ENCODE data around the gene TMCC3. TPM values are rescaled to one million over a fixed set of nuclear protein-coding genes. Genes with fewer than 3 reads are reported as not detected.
"Not testable (repeated sequence)": the region's sequence is repeated elsewhere in the genome, so short reads cannot be mapped to it uniquely, and the experiment has no call there.

TMCC3 gene
- total and polyA plus RNA-seq, 4 donors: 0.81 to 2.3 (median 1.5) TPM

- no peaks in the 10 kb centered on the region for H3K9me3 ChIP-seq (ENCODE audit: control insufficient read depth in 4 of 4, low read length in 3 of 4)
- H3K4me1 ChIP-seq (ENCODE audit: control insufficient read depth in 4 of 4, insufficient read depth in 4 of 4, low read length in 3 of 4): no peaks in the 10 kb centered on the region
- no peak overlapping the region for H3K4me3 ChIP-seq (ENCODE audit: low read depth in 1 of 3, low read length in 3 of 3)
- no peak overlapping the region for H3K9ac ChIP-seq (ENCODE audit: low read depth in 1 of 2, low read length in 2 of 2)
- no peaks in the 10 kb centered on the region for H3K36me3 ChIP-seq (ENCODE audit: control insufficient read depth in 4 of 4, insufficient read depth in 3 of 4, low read depth in 1 of 4, low read length in 3 of 4)
- 64% methylated on average over 5 of the region's 5 CpGs for WGBS
- TF ChIP-seq FOXA2 (IDR thresholded peaks at IDR 0.05): no peak
- TF ChIP-seq TAF1 (conservative IDR thresholded peaks at IDR 0.05): no peak
- no peak for TF ChIP-seq GABPA (IDR thresholded peaks at IDR 0.05 in 1 of 2, conservative IDR thresholded peaks at IDR 0.05 in 1 of 2)
- TF ChIP-seq JUND (IDR thresholded peaks at IDR 0.05): no peak
- TF ChIP-seq FOXA1 (IDR thresholded peaks at IDR 0.05): no peak
- no peak for TF ChIP-seq NR2F2 (IDR thresholded peaks at IDR 0.05)
- TF ChIP-seq, protein P1, sequence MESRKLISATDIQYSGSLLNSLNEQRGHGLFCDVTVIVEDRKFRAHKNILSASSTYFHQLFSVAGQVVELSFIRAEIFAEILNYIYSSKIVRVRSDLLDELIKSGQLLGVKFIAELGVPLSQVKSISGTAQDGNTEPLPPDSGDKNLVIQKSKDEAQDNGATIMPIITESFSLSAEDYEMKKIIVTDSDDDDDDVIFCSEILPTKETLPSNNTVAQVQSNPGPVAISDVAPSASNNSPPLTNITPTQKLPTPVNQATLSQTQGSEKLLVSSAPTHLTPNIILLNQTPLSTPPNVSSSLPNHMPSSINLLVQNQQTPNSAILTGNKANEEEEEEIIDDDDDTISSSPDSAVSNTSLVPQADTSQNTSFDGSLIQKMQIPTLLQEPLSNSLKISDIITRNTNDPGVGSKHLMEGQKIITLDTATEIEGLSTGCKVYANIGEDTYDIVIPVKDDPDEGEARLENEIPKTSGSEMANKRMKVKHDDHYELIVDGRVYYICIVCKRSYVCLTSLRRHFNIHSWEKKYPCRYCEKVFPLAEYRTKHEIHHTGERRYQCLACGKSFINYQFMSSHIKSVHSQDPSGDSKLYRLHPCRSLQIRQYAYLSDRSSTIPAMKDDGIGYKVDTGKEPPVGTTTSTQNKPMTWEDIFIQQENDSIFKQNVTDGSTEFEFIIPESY (IDR thresholded peaks at IDR 0.05): no peak
- no peak for TF ChIP-seq YY1 (IDR thresholded peaks at IDR 0.05)
- H3K27me3 ChIP-seq (ENCODE audit: control insufficient read depth in 4 of 4, insufficient read depth in 4 of 4, low read length in 3 of 4): no peaks in the 10 kb centered on the region
- no peak overlapping the region for H3K27ac ChIP-seq (ENCODE audit: low read depth in 1 of 2, low read length in 2 of 2)
- DNase-seq (ENCODE audit: low spot score): no peak
Observed at GRCh38 chr12:94609917-94610443, 40.4 kb downstream of the TMCC3 start.

- not testable (repeated sequence) for H3K27me3 ChIP-seq (ENCODE audit: control insufficient read depth in 4 of 4, insufficient read depth in 4 of 4, low read length in 3 of 4); DNase-seq (ENCODE audit: low spot score); H3K36me3 ChIP-seq (ENCODE audit: control insufficient read depth in 4 of 4, insufficient read depth in 3 of 4, low read depth in 1 of 4, low read length in 3 of 4); H3K27ac ChIP-seq (ENCODE audit: low read depth in 1 of 2, low read length in 2 of 2); H3K4me3 ChIP-seq (ENCODE audit: low read depth in 1 of 3, low read length in 3 of 3); H3K9me3 ChIP-seq (ENCODE audit: control insufficient read depth in 4 of 4, low read length in 3 of 4); H3K4me1 ChIP-seq (ENCODE audit: control insufficient read depth in 4 of 4, insufficient read depth in 4 of 4, low read length in 3 of 4); H3K9ac ChIP-seq (ENCODE audit: low read depth in 1 of 2, low read length in 2 of 2)
- 89% methylated on average over 6 of the region's 6 CpGs for WGBS
Observed at GRCh38 chr12:94606810-94607209, 43.5 kb downstream of the TMCC3 start.

DNA sequence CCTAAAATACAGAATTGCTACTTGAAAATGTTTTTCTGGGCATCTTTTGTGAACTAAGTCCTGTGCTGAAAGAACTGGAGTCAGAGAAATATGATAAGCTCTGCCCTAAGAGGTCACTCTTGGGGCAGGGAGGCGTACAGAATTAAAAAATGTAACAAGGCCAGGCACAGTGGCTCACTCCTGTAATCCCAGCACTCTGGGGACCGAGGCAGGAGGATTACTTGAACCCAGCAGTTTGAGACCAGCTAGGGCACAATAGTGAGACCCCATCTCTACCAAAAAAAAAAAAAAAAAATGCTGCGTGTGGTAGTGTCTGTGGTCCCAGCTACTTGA, 46.0 kb downstream of the TMCC3 start:
- no peak for TF ChIP-seq TAF1 (conservative IDR thresholded peaks at IDR 0.05)
- no peak for TF ChIP-seq SP1 (IDR thresholded peaks at IDR 0.05)
- no peak for TF ChIP-seq EGR1 (IDR thresholded peaks at IDR 0.05; ENCODE audit: low read depth in 2 of 2)
- no peak for TF ChIP-seq RAD21 (IDR thresholded peaks at IDR 0.05)
- no peak for TF ChIP-seq FOXA1 (IDR thresholded peaks at IDR 0.05)
- no peak overlapping the region for H3K4me3 ChIP-seq (ENCODE audit: low read depth in 1 of 3, low read length in 3 of 3)
- no peaks in the 10 kb centered on the region for H3K9me3 ChIP-seq (ENCODE audit: control insufficient read depth in 4 of 4, low read length in 3 of 4)
- H3K27ac ChIP-seq (ENCODE audit: low read depth in 1 of 2, low read length in 2 of 2): no peak overlapping the region
- no peak for DNase-seq (ENCODE audit: low spot score)
- 66% methylated on average over 3 of the region's 3 CpGs for WGBS
- no peaks in the 10 kb centered on the region for H3K36me3 ChIP-seq (ENCODE audit: control insufficient read depth in 4 of 4, insufficient read depth in 3 of 4, low read depth in 1 of 4, low read length in 3 of 4)
- H3K27me3 ChIP-seq (ENCODE audit: control insufficient read depth in 4 of 4, insufficient read depth in 4 of 4, low read length in 3 of 4): no peaks in the 10 kb centered on the region
- peaks cover 0 to 2% (median 0%) of the 10 kb centered on the region in 4 donors for H3K4me1 ChIP-seq (ENCODE audit: control insufficient read depth in 4 of 4, insufficient read depth in 4 of 4, low read length in 3 of 4)
- H3K9ac ChIP-seq (ENCODE audit: low read depth in 1 of 2, low read length in 2 of 2): no peak overlapping the region

DNA sequence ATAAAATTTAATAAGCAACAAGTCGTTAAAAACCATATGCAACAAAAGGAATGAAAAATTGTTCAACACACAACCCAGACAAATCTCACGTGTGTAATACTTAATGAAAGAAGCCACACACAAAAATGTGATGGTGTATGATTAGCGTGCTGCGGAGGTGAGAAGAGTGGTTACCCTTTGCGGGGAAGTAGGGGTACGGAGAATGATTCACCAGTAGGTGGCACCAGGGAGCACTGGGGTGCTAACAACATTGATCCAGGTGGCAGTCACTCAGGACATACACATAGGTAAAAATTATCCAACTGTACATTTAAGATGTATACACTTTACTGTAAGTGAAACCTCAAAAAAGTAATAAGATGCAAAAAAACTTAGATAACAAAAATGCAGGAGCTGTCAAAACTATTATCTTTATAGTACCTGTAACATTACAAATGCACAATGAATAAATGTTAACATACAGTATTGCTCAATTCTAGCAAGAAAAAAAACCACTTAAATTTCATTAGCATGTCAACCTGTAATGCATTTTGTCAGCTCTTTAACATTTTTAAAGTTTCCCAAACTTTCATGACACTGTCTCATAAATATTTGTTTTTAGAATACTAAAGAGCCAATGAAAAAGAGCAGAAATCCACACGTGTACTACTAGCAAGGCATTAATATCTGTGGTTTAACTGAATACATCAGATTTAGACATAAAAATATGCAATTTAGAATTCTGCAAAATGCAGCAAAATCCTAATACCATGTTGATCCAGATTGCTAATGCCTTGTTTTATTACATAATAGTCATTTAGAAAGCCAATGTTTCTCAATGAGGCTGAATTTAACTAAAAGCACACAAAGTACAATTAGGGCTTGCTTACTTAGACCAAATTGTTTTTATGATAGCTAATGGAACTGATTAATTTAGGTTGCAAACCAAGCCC, 46.7 kb downstream of the TMCC3 start:
- Histone ChIP-seq H3K4me1 (ENCODE audit: control insufficient read depth in 4 of 4, insufficient read depth in 4 of 4, low read length in 3 of 4) (peaks cover 0 to 2% (median 0%) of the 10 kb centered on the region in 4 donors), H3K27ac (ENCODE audit: low read depth in 1 of 2, low read length in 2 of 2) (no peak overlapping the region), H3K4me3 (ENCODE audit: low read depth in 1 of 3, low read length in 3 of 3) (no peak overlapping the region), H3K36me3 (ENCODE audit: control insufficient read depth in 4 of 4, insufficient read depth in 3 of 4, low read depth in 1 of 4, low read length in 3 of 4) (no peaks in the 10 kb centered on the region), H3K9ac (ENCODE audit: low read depth in 1 of 2, low read length in 2 of 2) (no peak overlapping the region), H3K27me3 (ENCODE audit: control insufficient read depth in 4 of 4, insufficient read depth in 4 of 4, low read length in 3 of 4) (no peaks in the 10 kb centered on the region), H3K9me3 (ENCODE audit: control insufficient read depth in 4 of 4, low read length in 3 of 4) (no peaks in the 10 kb centered on the region)
- 53% methylated on average over 7 of the region's 7 CpGs for WGBS
- DNase-seq (ENCODE audit: low spot score): peak; percentile 43
- TF ChIP-seq JUND (IDR thresholded peaks at IDR 0.05): no peak
- peak; percentile 79 to 86 for TF ChIP-seq RAD21 (IDR thresholded peaks at IDR 0.05)
- TF ChIP-seq CTCF (IDR thresholded peaks at IDR 0.05; ENCODE audit: low read depth, low read length, missing input control): peak; percentile 62

Measured in liver (tissue), 9 donors.